K562 (cell line): ENCODE data around the gene CNR2. TPM values are rescaled to one million over a fixed set of nuclear protein-coding genes. Genes with fewer than 3 reads are reported as not detected.
"Not testable (repeated sequence)": the region's sequence is repeated elsewhere in the genome, so short reads cannot be mapped to it uniquely, and the experiment has no call there.

ENCODE experiments used
- ATAC-seq: fragments of 200-7000 bp; cut with Tn5 transposase; 3 replicates; pipeline ENCODE4 v1.9.1; 2020; ENCODE audit warnings: moderate library complexity
- BruUV-seq: library from RNA; stranded (reverse); fragments of 400-500 nt; replicated peaks from 2 replicates; lab custom pipeline; 2021; lab: Mats Ljungman, UMichigan
- CTCF ChIA-PET: fragments of 300-600 bp; formaldehyde crosslinking; extraction: SDS; loops from one replicate; lab custom pipeline; 2021; ENCODE audit warnings: low intra/inter-chr PET ratio; lab: Yijun Ruan, JAX
- POLR2A ChIA-PET: fragments of 300-600, 350-650 bp; sonication (Branson Sonifier 250); formaldehyde crosslinking; extraction: SDS; loops from one replicate; lab custom pipeline; 2021; ENCODE audit warnings: antibody characterized with exemption, inconsistent platforms; lab: Yijun Ruan, JAX
- DNase-seq, 4 experiments: peaks; one replicate each; pipeline versions ENCODE4 v3.0.0 to v3.0.0-alpha.2; 2011 to 2018; ENCODE audit warnings: low spot score in 3 of 4, mixed read lengths in 3 of 4; ENCODE audit errors: extremely low read depth in 1 of 4
- FAIRE-seq: peaks from 2 replicates; lab custom pipeline; 2011; peaks lifted over from hg19 to GRCh38; lab: Jason Lieb, UNC
- H2AFZ ChIP-seq: 2 replicates; pipeline ENCODE4 v1.6.0; 2011; ENCODE audit warnings: low read depth, low read length, control low read depth, inconsistent platforms
- H3K27ac ChIP-seq: fragments of 200-600 bp; 3 replicates; pipeline ENCODE4 v1.8.0; 2011; ENCODE audit warnings: low read depth, mild to moderate bottlenecking, control low read depth, inconsistent platforms, low read length, moderate library complexity, mixed read lengths; ENCODE audit errors: extremely low read depth
- H3K27me3 ChIP-seq, 2 experiments: fragments of 300-600 bp in 1 of 2; 2 replicates in 1 of 2; 3 replicates in 1 of 2; pipeline versions ENCODE4 v1.6.0 to v1.8.0; 2011; ENCODE audit warnings: inconsistent platforms in 2 of 2, low read length in 2 of 2, mild to moderate bottlenecking in 1 of 2, mixed read lengths in 1 of 2, moderate library complexity in 1 of 2; ENCODE audit not compliant: control insufficient read depth in 2 of 2, insufficient read depth in 2 of 2
- H3K36me3 ChIP-seq: fragments of 300-600 bp; 3 replicates; pipeline ENCODE4 v1.8.0; 2011; ENCODE audit warnings: mild to moderate bottlenecking, low read length, inconsistent platforms; ENCODE audit not compliant: control insufficient read depth, insufficient read depth
- H3K4me1 ChIP-seq, 2 experiments: fragments of 200-600 bp in 1 of 2; replicated peaks in 1 of 2; 2 replicates in 1 of 2; 3 replicates in 1 of 2; pipeline versions ENCODE4 v1.5.1 to v1.8.0; 2011; ENCODE audit warnings: inconsistent platforms in 2 of 2, low read length in 2 of 2, mild to moderate bottlenecking in 1 of 2, mixed read lengths in 1 of 2, moderate library complexity in 1 of 2; ENCODE audit not compliant: control insufficient read depth in 2 of 2, insufficient read depth in 2 of 2
- H3K4me2 ChIP-seq: 2 replicates; pipeline ENCODE4 v1.6.1; 2011; ENCODE audit warnings: low read length, control low read depth, inconsistent platforms, mixed read lengths; ENCODE audit not compliant: insufficient read depth
- H3K4me3 ChIP-seq: fragments of 200-600 bp; sonication (generic), shearing (Covaris generic); 2 replicates; pipeline ENCODE4 v1.5.1; 2016; ENCODE audit warnings: control low read depth, inconsistent platforms
- H3K79me2 ChIP-seq: fragments of 200-600 bp; 3 replicates; pipeline ENCODE4 v1.8.0; 2011; ENCODE audit warnings: low read length, inconsistent platforms; ENCODE audit not compliant: control insufficient read depth, insufficient read depth
- H3K9ac ChIP-seq, 2 experiments: 2 replicates each; pipeline versions ENCODE4 v1.6.0 to v1.6.1; 2011; ENCODE audit warnings: low read depth in 2 of 2, low read length in 2 of 2, control low read depth in 1 of 2, inconsistent platforms in 1 of 2, mild to moderate bottlenecking in 1 of 2, mixed read lengths in 1 of 2; ENCODE audit not compliant: insufficient read depth in 1 of 2
- H3K9me1 ChIP-seq: one replicate; pipeline ENCODE4 v1.6.0; 2011; ENCODE audit warnings: inconsistent platforms, mild to moderate bottlenecking, low read length, moderate library complexity; ENCODE audit not compliant: control insufficient read depth, insufficient read depth
- H3K9me3 ChIP-seq: replicated peaks from 2 replicates; pipeline ENCODE4 v1.5.1; 2011; ENCODE audit warnings: low read depth, low read length, inconsistent platforms; ENCODE audit not compliant: control insufficient read depth, insufficient read depth
- H4K20me1 ChIP-seq: replicated peaks from 2 replicates; pipeline ENCODE4 v1.6.1; 2011; ENCODE audit warnings: low read length, inconsistent platforms, mixed read lengths; ENCODE audit not compliant: control insufficient read depth, insufficient read depth
- ARID1B ChIP-seq: fragments of 450-650 bp; IDR thresholded peaks from 2 replicates; pipeline ENCODE4 v1.6.1; 2016; ENCODE audit warnings: antibody characterized with exemption, mild to moderate bottlenecking, inconsistent platforms
- ATF3 ChIP-seq, 2 experiments: fragments of 450-650 bp in 1 of 2; sonication (generic) in 1 of 2; formaldehyde crosslinking in 1 of 2; IDR thresholded peaks in 1 of 2; conservative IDR thresholded peaks in 1 of 2; 2 replicates each; pipeline versions ENCODE4 v1.6.1 to v1.8.1; 2016 to 2023; ENCODE audit warnings: mild to moderate bottlenecking in 2 of 2, moderate library complexity in 2 of 2, inconsistent platforms in 1 of 2, missing genetic modification reagents in 1 of 2
- BCOR ChIP-seq: fragments of 450-650 bp; IDR thresholded peaks from 2 replicates; pipeline ENCODE4 v1.6.1; 2016
- BHLHE40 ChIP-seq: IDR thresholded peaks from 2 replicates; pipeline ENCODE4 v1.6.1; 2011; ENCODE audit warnings: low read length, improper control_type of control experiment
- CEBPB ChIP-seq: fragments of 450-650 bp; IDR thresholded peaks from 2 replicates; pipeline ENCODE4 v1.6.1; 2016; ENCODE audit warnings: missing genetic modification characterization, missing compliant biosample characterization
- CEBPG ChIP-seq, 3 experiments: fragments of 200-800 bp in 1 of 3; sonication (Bioruptor generic) in 1 of 3; sonication (generic) in 1 of 3; formaldehyde crosslinking in 1 of 3; IDR thresholded peaks in 2 of 3; conservative IDR thresholded peaks in 1 of 3; 2 replicates each; pipeline versions ENCODE4 v1.6.1 to v1.8.0; 2016 to 2022; ENCODE audit warnings: missing compliant biosample characterization in 2 of 3, missing genetic modification characterization in 2 of 3, mild to moderate bottlenecking in 1 of 3, missing genetic modification reagents in 1 of 3
- CHD1 ChIP-seq: fragments of 200-600 bp; sonication (generic); IDR thresholded peaks from one replicate; pipeline ENCODE4 v1.6.1; 2012; ENCODE audit warnings: mild to moderate bottlenecking, moderate library complexity, low read length, inconsistent platforms
- FOXK2 ChIP-seq, 2 experiments: fragments of 450-650 bp; IDR thresholded peaks in 1 of 2; conservative IDR thresholded peaks in 1 of 2; 2 replicates each; pipeline ENCODE4 v1.6.1; 2016; ENCODE audit warnings: low read depth in 2 of 2, mild to moderate bottlenecking in 1 of 2
- HDAC2 ChIP-seq: fragments of 450-650 bp; IDR thresholded peaks from 2 replicates; pipeline ENCODE4 v1.6.1; 2016; ENCODE audit warnings: mild to moderate bottlenecking
- RCOR1 ChIP-seq, 2 experiments: IDR thresholded peaks; 2 replicates each; pipeline ENCODE4 v1.6.1; 2012; ENCODE audit warnings: low read depth in 2 of 2, low read length in 2 of 2, borderline replicate concordance in 1 of 2, improper control_type of control experiment in 1 of 2
- USF2 ChIP-seq: sonication (generic); formaldehyde crosslinking; IDR thresholded peaks from 2 replicates; pipeline ENCODE4 v1.5.0; 2020; ENCODE audit warnings: missing genetic modification reagents
- ZNF395 ChIP-seq: fragments of 200-800 bp; sonication (Bioruptor generic); IDR thresholded peaks from 2 replicates; pipeline ENCODE4 v1.6.1; 2017; ENCODE audit warnings: missing genetic modification characterization, missing compliant biosample characterization
- ZNF766 ChIP-seq: fragments of 200-800 bp; sonication (Bioruptor generic); conservative IDR thresholded peaks from 2 replicates; pipeline ENCODE4 v1.6.1; 2016; ENCODE audit warnings: missing genetic modification characterization, missing compliant biosample characterization
- ZZZ3 ChIP-seq: fragments of 450-650 bp; IDR thresholded peaks from 2 replicates; pipeline ENCODE4 v1.6.1; 2016; ENCODE audit warnings: antibody characterized with exemption, mild to moderate bottlenecking, moderate library complexity
- WGBS: fragments of 100-300 bp; shearing (Covaris generic); methylation state at CpG from one replicate; pipeline ENCODE4 v1.1.6; 2016; ENCODE audit warnings: low coverage, mixed read lengths; ENCODE audit not compliant: insufficient coverage; ENCODE audit errors: missing lambda C conversion rate; 5-methylcytosine and 5-hydroxymethylcytosine counted together
- in situ Hi-C: fragments of 300-500 bp; cut with MboI; formaldehyde crosslinking; loops from 4 replicates; pipeline ENCODE4 v1.15.0; 2018; ENCODE audit warnings: inconsistent platforms, mixed read lengths
- intact Hi-C: fragments of 100-400 bp; cut with micrococcal nuclease; formaldehyde crosslinking; loops from 2 replicates; pipeline ENCODE4 v1.14.2; 2022
- polyA plus RNA-seq, 8 experiments: library from polyadenylated mRNA; depleted of rRNA in 4 of 8; stranded (reverse) in 5 of 8; unstranded in 3 of 8; fragments of >200 nt; fragmentation: Nextera tagmentation in 2 of 8; fragmentation: Illumina TruSeq in 1 of 8; extraction: Ambion mirVana in 2 of 8; extraction: Trizol in 1 of 8; gene quantifications; 2 replicates each; pipeline versions ENCODE4 v1.2.1 to v1.2.3, GENCODE V29; 2011 to 2014; ENCODE audit warnings: inconsistent platforms in 1 of 8, missing spikeins in 1 of 8
- total RNA-seq, 7 experiments: library from RNA; depleted of rRNA in 6 of 7; stranded (reverse); fragments of >200 nt in 6 of 7; fragmentation: Illumina TruSeq in 2 of 7; extraction: Trizol in 2 of 7; gene quantifications; 2 replicates each; pipeline versions ENCODE4 v1.2.1 to v1.2.3, GENCODE V29; 2011 to 2021; ENCODE audit warnings: low replicate concordance in 1 of 7

Gene CNR2
- total and polyA plus RNA-seq, 9 of the 15 experiments (the other 6 are each of a cell fraction or from before 2014, with no cell fraction given): not detected

GRCh38 chr1:23958040-23958809 is 45.1 kb upstream of the CNR2 start:
- 9% methylated on average over 19 of the region's 19 CpGs for WGBS
- FAIRE-seq; ATAC-seq; H4K20me1 ChIP-seq; H3K9me3 ChIP-seq; intact Hi-C loops; H3K9me1 ChIP-seq; in situ Hi-C loops; H3K27me3 ChIP-seq; TF ChIP-seq ATF3 (CRISPR knock-in tag; conservative IDR thresholded peaks at IDR 0.05): not testable (repeated sequence)
- Histone ChIP-seq H3K9ac (peak overlapping the region; percentile 99 to 100), H3K36me3 (peaks cover 25% of the 10 kb centered on the region; the same call in 2 of the 3 replicates), H3K4me3 (peak overlapping the region; percentile 93), H3K79me2 (peaks cover 28% of the 10 kb centered on the region), H2AFZ (peak overlapping the region; percentile 90), H3K4me2 (peak overlapping the region; percentile 83), H3K27ac (peak overlapping the region; percentile 98), H3K4me1 (peaks cover 19 to 20% of the 10 kb centered on the region in 2 experiments; a peak in 4 of 5 replicates)
- BruUV-seq: TSS peak; percentile 76
- ChIA-PET POLR2A (interaction anchor here (0.6 to 8.0 kb wide), 9 partner anchors 9 to 183 kb away, joined by 3 to 82 read pairs (median 6); partner anchors contain the start of genes PITHD1 and SRSF10), CTCF (interaction anchor here (0.6 kb wide), 1 partner anchor 1537 kb away, joined by 4 read pairs; no protein-coding TSS in a partner anchor)
- DNase-seq: peak in 1 of 4 experiments; percentile 63
- peak; percentile 29; the same call in 1 of the 2 replicates for TF ChIP-seq BCOR
- peak; percentile 68 for TF ChIP-seq CEBPG (CRISPR knock-in tag; IDR thresholded peaks at IDR 0.05)
- TF ChIP-seq CEBPG (tag; conservative IDR thresholded peaks at IDR 0.05 in 1 of 2, IDR thresholded peaks at IDR 0.05 in 1 of 2): peak; percentile 74 to 82
- TF ChIP-seq CEBPB (tag): peak; percentile 65
- peak; percentile 63 for TF ChIP-seq BHLHE40
- TF ChIP-seq FOXK2 (conservative IDR thresholded peaks at IDR 0.05 in 1 of 2, IDR thresholded peaks at IDR 0.05 in 1 of 2; ENCODE audit: low read depth in 2 of 2): 0 out of 4 replicates have a peak, but pooled peaks of 1 of the 2 experiments have one; percentile 12
- TF ChIP-seq USF2 (CRISPR knock-in tag): peak; percentile 85
- 0 out of 2 replicates have a peak, but pooled peaks have one; percentile 22 for TF ChIP-seq HDAC2
- 0 out of 2 replicates have a peak, but pooled peaks have one; percentile 15 for TF ChIP-seq ZNF395 (CRISPR knock-in tag)
- peak; percentile 84 for TF ChIP-seq ATF3 (IDR thresholded peaks at IDR 0.05)
- TF ChIP-seq RCOR1 (IDR thresholded peaks at IDR 0.05; ENCODE audit: borderline replicate concordance in 1 of 2, low read depth in 2 of 2, low read length in 2 of 2): 0 out of 4 replicates have a peak, but pooled peaks of 1 of the 2 experiments have one; percentile 2
- 0 out of 2 replicates have a peak, but pooled peaks have one; percentile 14 for TF ChIP-seq ZZZ3
- peak; percentile 59 for TF ChIP-seq CHD1
- TF ChIP-seq ARID1B: peak; percentile 38
- peak; percentile 62 for TF ChIP-seq ZNF766 (CRISPR knock-in tag)
